HG03378 (cell line): ENCODE measurements around the gene TSC22D2.

Experiments
- ATAC-seq: cut with Tn5 transposase; IDR thresholded peaks from one replicate; pipeline ENCODE4 v1.9.1; 2021; ENCODE audit warnings: mild to moderate bottlenecking, moderate library complexity; ENCODE audit not compliant: unreplicated experiment

TSC22D2 gene

DNA sequence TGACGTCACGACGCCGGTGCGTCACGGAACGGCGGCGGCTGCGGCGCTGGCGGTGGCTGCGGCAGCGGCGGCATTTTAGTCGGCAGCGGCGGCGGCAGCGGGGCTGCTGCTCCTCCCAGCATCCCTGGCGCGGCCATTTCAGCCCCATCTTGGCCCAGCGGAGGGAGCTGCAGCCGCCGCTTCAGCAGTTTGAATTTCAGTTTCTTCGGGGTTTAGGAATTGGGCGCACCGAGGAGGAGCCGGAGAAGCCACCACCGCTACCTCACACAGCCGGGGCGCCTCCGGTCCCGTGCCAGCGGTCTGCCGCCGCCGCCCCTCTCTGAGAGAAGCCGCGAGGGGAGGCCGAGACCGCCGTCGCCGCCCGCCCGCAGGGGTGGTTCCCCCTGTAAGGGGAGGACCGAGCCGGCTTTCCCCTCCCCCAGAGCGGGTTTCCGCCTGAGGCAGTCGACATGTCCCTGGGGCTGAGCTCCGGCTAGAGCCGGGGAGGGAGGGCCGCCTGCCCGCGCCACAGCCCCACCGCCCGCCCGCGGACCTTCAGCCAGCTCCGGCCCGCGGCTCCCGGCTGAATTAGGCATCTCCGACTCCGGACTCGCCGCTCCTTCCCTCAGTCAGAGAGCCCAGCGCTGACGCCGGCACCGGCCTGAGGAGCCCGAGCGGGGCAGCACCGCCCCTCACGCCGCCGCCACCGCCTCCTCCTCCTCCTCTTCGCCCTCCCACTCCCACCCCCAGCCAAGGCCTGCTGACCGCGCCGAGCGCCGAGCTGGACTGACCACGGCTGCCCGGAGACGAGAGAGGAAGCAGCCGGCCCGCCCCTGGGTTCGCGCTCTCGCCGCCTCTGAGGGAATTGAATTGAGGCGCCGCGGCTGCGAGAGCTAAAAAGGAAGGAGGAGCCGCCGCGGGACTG lies at the start of gene TSC22D2:
TSS of gene TSC22D2 (plus strand) at position 78 of the 904 bp plus-strand sequence. CDS start 1,053 bp downstream, outside the sequence.
- ATAC-seq: peak; percentile 64

DNA sequence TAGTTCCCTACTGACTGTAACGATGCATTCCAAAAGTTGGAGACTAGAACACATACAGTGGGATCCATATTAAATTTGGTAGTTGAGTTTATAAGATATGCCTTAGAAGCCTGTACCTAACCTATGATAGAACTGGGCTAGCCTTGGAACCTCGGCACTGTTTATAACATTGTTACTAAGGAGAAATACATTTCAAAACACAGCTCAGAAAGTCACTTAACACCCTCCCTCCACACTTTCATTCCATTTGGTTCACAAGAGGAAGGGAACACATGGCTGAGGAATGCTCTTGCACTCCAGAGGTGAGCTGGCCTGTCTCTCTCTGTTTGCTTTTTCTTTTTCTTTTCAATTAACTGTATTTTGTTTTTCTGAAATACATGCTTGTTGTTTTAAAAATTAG lies 48.7 kb upstream of the TSC22D2 start:
- no peak for ATAC-seq

DNA sequence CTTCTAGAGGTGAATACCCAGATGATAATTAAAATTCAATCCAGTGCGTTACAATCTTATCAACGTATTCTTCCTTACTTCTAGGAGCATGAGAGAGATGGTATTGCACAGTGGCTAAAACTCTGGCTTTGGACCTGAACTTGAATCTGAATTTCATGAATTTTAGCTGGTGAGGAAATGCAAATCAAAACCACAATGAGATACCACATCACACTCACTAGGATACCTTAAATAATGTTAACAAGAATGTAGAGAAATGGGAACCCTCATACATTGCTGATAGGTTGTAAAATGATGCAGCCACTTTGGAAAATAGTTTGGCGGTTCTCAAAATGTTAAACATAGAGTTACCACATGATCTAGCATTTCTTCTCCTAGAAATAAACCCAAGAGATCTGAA lies 47.1 kb upstream of the TSC22D2 start:
- ATAC-seq: no peak

DNA sequence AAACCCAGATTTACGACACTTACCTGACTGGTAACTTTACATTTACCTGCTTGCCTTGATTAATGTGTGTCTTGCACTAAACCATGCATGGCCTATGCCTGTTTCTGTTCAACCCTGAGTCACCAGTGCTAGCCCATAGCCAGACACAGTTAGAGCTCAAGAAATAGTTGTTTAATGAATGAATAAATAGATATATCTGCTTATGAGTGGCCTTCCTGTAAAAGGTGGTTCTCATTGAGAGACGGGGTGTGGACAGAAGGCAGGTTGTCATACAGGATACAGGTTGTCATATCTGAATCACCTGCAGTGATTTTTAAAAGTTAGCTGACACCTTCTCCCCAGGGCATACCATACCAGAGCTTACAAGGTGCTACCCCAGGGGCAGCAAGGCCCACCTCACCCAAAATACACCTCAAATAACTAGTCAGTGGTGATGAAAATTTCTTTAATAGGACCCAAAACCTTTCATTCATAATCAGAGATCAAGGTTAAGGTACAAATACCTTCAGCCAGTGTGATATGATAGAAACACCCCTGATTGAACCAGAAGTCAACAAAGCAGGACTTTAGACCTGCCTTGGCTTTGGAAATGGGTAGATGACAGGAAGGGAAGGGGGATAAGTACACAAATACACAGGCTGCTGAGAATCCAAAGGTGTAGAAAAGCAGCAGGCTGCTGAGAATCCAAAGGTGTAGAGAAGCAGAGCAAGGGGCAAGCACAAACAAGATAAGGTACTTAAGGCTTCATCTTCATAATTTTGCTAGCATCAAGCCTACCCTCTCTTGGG lies 45.4 kb upstream of the TSC22D2 start:
- no peak for ATAC-seq

DNA sequence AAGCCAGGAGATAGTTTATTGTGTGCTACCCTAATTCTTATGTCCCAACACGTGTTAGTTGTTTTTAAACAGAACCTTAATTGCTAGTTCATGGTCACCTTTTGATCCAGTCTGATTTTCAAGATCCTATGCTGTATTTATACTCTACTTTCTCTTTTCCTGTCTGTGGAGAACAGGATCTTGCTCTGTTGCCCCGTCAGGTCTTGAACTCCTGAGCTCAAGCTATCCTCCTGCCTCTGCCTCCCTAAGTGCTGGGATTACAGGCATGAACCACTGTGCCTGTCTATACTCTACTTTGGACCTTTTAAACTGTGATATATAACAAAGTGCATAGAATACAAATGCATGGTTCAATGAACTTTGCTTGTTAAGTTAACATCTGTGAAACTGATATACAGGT lies 44.7 kb upstream of the TSC22D2 start:
- ATAC-seq: no peak

DNA sequence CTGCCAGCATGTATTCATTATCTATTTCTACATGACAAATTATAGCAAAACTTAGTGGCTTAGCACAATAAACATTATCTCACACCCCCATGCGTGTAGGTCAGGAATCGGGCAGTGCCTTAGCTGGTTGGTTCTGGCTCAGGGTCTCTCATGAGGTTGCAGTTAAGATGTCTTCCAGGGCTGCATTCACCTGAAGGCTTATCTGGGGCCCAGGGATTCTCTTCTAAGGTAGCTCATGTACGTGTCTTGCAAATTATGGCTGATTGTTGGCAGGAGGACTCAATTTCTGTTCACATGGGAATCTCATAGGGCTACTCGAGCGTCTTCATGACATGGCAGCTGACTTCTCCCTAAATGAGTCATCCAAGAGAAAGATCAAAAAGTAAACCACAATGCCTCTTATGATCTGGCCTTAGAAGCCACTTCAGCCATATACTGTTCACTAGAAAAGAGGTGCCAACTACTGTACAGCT lies 42.9 kb upstream of the TSC22D2 start:
- ATAC-seq: peak; percentile 73

DNA sequence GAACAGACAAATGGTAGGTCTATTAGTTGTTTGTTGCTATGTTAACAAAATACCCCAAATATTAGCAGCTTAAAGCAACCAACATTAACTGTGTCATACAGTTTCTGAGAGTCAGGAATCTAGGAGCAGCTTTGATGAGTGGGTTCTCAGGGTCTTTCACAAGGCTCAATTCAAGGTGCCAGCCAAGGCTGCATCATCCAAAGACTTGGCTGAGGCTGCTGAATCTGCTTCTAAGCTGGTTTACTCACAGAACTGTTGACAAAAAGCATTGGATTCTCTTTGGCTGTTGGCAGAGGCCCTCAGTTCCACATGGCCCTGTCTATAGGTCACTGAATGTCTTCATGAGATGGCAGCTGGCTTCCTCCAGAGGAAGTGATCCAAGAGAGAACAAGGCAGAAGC lies 40.3 kb upstream of the TSC22D2 start:
- ATAC-seq: no peak

DNA sequence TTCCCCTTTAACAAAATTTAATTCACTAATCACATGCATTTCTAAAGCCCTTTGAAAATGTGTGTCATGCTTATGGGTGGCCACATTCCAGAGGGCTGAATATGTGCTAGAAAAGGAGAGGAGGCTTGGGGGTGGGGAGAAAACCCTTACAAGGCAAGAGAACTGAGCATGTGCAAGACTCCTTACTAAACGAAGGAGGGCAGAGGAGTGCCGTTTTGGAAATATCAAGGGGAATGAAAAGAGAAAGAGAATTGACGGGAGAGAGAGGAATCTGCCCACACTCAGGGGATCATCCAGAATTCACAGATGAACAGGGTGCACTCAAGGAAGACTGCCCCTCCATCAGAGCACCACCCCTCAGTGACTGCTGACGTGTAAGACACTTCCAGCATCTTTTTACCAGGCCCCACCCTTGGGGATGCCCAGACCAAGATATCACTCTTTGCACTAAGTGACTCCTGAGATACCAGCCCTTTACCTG lies 37.9 kb upstream of the TSC22D2 start:
- ATAC-seq: no peak

DNA sequence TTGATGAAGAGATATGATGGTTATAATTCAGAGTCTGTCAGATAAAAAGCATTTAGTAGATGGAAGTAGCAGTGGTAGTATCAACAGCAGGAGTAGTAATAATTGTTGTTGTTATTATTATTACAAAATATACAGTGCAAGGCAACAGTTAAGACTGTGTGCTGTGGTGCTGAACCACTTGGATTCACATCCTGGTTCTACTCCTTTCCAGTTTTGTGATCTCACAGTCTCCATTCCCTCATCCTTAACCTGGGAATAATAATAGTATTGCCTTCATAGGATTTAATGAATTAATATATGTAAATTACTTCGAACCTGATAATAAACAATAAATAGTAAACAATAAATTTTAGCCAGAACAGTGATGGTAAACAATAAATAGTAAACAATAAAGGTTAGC lies 37.1 kb upstream of the TSC22D2 start:
- ATAC-seq: no peak

DNA sequence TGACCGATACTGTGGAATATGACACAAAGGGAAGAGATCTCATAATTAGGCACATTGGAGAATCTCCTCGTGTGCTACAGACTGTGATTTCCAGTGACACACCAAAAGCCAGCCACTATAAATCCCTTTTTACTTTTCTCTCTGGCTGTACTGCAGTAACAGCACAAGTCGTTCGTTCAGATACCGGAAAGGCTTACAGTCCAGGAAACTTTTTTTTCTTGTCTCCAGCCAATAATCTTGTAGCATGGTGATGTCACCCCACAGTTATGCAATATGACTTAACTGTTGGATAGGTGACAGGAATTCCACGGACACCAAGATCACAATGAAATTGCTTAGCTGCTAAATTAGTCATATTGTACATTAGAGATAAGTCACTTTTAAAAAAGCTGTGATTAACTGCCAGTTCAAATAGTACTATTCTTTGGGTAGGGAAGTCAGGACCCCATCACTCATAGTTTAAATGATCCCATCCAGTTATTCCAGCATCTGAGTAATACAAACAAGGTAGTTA lies 36.3 kb upstream of the TSC22D2 start:
- ATAC-seq: no peak

DNA sequence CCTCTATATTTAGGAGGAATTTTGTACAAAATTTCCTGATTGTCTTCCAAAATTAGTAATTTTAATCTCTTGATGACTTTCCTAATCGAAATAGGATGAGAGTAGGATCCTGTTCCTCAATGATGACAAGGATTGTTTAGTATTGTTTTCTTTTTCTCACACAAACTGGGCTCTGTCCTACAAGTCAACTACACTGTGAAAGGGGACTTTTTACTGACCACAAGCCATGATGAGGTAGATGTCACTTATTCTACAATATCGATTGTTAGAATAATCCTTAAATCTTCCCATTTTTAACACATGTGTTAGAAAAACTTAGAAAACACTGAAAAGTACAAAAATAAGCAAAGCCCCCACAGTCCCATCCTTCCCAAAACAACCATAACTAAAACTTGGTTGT lies 35.8 kb upstream of the TSC22D2 start:
- no peak for ATAC-seq

DNA sequence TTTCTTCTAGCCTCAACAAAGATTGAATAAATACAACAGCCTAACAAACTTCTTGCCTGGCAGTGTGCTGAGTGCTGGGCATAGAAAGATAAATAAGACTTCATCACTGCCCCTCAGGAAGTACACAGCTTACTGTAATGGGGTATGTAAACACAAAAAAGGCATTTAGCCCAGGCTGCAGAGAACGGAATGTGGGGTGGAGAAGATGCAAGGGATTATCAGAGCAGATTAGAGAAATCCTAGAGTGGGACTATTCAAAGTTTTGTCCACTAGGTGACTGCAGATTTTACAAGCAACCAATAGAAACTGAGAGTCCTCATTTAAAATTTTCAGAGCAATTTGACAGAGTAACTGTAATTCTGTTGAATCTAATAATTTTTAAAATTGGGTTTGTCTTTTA lies 35.4 kb upstream of the TSC22D2 start:
- no peak for ATAC-seq

DNA sequence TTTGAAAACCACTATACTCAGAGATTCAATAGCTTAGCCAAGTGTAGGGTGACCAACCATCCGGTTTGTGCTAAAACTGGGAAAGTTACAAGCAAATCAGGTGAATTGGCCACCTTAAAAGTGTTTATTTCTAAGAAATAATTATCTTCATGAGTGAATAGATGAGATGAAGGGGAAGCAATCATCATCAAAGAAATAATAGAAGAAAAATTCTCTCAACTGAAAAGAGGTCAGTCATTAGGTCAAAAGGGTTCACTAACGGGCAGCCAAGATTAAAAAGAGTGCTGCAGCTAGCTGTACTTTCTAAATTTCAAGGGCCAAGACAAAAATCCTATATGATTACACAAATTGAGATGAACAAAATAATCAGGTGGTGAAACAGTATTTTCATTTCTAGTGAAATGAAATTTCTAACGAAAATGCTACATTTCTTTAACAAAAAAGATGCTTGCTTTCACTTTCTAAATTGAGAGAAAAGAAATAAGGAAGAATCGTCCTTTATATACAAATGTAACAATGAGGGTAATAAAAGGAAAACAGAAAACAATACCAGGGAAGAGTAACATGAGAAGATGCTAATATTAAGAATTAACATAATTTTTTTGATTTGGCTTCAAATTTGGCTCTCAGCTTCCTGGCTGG lies 34.7 kb upstream of the TSC22D2 start:
- ATAC-seq: no peak

DNA sequence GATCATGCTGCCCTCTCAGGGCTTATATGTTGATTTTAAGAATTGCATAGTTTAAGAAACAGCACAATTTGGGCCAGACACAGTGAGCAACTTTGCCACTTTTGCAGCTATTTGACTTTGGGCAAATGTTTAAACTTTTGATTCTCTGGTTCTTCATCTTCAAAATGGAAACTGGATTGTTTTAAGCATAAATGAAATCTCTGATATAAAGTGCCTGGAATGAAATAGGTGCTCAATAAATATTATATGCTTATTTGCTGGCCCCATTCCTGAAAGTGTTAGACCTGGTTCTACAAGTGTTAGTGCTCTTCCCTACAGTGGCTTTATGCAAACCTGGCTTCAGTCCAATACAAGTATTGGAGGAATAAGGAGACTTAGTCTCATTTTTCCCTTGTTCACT lies 33.1 kb upstream of the TSC22D2 start:
- ATAC-seq: no peak

DNA sequence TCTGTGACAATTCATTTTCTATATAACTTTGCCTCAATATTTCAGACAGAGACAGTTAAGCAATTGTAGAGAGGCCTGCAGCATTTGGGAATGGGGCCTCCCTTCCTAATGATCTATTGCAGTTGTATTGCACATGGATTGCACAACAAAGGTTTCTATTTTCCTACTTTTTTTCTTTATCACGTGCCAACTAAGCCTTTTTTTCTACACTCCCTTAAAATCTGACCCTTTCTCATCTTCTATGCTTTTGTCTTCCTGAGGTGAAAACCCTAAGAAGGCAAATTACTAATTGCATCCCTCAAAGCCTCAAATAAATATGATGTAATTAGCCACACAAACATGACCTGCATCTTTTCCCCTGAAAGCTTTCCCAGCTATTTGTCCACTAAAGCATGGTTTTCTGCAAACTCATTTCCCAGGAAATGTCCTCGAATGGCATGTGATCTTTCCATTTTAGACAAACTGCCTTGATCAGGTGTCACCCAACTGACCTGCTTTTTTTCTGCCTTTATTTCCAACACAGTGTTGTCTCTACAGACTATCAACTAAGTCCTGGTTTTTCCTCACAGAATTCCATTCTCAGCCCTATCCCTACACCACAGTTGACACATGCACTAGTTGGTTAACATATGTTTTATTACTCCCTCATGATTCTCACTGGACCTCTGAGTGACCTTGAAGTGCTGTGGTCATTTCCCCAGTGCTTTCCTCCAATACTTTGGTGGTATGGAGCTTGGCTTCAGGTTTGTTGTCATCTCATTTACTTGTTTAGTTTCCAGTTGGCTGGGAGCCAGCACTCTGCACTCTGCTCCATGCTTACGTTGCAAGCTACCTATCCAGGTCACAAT lies 31.9 kb upstream of the TSC22D2 start:
- ATAC-seq: no peak

DNA sequence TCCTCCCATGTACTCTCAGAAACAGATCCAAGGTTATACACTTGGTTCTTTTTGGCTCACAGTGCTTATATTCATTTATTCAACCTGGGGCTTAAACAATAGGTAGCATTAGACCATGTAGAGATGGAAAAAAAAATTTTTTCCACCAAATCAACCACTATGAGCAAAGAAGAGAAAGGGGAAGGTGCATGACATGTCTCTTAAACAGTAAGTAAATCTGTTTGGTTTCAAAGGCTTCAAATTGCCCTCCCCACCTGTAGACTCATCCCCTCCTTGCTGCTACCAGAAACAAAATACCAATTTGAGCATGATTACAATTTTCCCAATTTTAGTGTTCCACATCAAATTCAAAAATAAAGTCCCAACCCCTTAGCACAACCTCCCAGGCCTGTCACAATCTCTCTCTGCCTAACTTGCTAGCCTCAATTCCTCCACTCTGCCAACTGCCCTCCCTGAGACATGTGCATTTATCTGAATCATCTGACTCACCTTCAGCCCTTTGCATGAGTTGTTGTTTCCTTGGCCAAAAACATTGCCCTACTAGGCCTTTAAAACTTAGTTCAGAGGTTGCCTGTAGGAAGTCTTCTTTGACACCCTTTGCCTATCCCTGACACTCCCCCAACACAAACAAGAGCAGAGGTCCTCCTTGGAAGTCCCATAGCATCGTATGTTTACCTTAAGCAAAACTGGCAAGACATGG lies 30.3 kb upstream of the TSC22D2 start:
- ATAC-seq: no peak

DNA sequence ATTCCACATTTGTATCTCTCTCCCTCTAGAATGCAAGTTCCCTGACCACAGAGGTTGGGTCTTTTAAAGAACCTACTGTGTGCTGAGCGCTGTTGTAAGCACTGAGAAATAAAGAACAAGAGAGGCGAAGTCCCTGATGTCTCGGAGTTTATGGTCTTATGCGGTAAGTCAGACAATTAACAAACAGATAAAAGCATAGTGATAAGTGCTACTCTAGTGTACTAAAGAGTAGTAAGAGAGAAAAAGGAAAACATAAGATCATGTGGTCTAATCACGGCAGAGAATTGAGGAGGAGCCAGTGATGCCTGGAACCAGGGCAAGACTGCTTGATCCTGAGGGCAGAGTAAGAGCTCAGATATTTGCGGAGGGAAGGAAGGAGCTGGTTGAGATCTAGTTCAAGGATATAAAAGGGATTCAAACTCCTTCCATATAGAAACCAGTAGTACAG lies 29.8 kb upstream of the TSC22D2 start:
- ATAC-seq: no peak

DNA sequence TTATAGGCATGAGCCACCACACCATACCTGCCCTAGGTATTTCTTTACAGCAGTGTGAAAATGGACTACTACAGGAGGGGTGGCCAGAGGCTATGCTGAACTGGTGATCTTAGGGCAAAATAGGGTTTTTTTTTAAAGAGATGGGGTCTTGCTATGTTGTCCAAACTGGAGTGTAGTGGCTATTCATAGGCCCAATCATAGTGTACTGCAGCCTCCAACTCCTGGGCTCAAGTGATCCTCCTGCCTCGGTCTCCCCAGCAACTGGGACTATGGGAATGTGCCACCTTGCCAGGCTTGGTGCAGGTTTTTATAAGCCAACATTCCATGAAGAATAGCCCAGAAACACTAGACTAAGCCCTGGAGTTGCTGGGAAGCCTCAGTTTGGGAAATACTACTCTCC lies 28.6 kb upstream of the TSC22D2 start:
- ATAC-seq: no peak
